GM12892 (cell line): ENCODE measurements around the gene MRPL34.
"Not testable (repeated sequence)": the region's sequence is repeated elsewhere in the genome, so short reads cannot be mapped to it uniquely, and the experiment has no call there.

Experiments
- DNase-seq: peaks from one replicate; pipeline ENCODE4 v3.0.0; 2011; ENCODE audit not compliant: insufficient read length
- FAIRE-seq: peaks from 2 replicates; lab custom pipeline; 2011; peaks lifted over from hg19 to GRCh38; lab: Jason Lieb, UNC
- POLR2A ChIP-seq: IDR thresholded peaks from 2 replicates; pipeline ENCODE4 v1.6.1; 2011; ENCODE audit warnings: low read depth, low read length, control low read depth
- POLR2AphosphoS5 ChIP-seq: IDR thresholded peaks from 2 replicates; pipeline ENCODE4 v1.6.1; 2011; ENCODE audit warnings: low read depth, low read length, control low read depth
- TAF1 ChIP-seq: IDR thresholded peaks from 2 replicates; pipeline ENCODE4 v1.6.1; 2011; ENCODE audit warnings: low read depth, mild to moderate bottlenecking, control low read depth, low read length, borderline replicate concordance

Gene MRPL34

GRCh38 chr19:17286752-17287151 lies 18.9 kb upstream of the MRPL34 start:
- no peak for TF ChIP-seq TAF1
- TF ChIP-seq POLR2AphosphoS5 = no peak
- DNase-seq = no peak
- FAIRE-seq = no peak

GRCh38 chr19:17289489-17289888 lies 16.2 kb upstream of the MRPL34 start:
- FAIRE-seq = peak; percentile 79
- TF ChIP-seq POLR2A (no peak), TAF1 (no peak)
- peak; percentile 88 for DNase-seq

DNA sequence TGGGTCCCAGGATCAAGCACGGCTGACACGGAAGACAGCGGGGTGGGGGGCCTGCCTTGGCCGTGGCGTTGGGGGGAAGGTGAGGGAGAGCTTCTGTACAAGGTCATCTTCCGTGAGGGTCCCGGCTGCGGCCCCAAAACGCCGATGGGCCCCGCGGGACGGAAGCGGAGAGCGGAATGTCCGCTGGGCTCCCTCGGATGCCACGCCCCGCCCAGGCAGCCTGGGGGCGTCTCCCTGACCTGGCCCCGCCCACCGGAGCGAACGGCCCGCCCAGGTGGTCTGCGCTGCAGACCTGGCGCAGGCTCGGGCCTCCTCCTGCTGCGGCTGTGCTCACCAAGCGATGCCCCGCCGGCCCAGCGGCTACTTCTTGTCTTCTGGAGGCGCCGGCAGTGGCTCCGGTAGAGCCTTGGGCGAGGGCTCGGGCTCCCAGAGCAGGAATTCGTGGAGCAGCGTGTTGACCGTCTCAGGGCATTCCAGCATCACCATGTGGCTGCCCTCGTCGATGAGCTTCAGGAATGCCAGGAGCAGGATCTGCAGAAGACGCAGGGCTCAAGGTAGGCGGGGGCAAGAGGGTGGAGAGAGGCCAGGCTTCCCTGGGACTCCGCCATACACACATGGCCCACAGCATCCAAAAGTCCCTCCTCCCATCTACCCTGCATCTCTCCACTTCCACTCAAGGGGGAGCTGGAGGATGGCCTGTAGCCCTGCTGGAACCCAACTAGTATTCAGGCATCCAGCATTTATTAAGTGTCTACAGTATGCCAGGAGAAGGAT lies 13.2 kb upstream of the MRPL34 start:
- DNase-seq = peak; percentile 98
- FAIRE-seq = peak; percentile 97

DNA sequence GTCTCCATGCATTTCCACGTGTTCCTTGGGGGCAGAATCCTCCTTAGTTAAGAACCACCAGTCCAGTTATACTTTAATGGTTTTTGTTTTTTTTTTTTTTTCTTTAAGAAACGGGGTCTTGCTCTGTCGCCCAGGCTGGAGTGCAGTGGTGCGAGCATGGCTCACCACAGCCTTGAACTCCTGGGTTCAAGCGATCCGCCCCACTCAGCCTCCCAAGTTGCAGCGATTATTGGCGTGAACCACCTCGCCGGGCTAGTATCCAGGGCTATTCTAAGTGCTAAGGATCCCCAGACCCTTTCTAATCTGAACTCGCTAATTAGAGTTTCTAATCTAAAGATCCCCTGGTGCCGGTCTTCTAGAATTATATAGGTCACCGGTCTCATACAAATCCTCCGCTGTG lies 12.1 kb upstream of the MRPL34 start:
- no peak for TF ChIP-seq POLR2A
- no peak for TF ChIP-seq POLR2AphosphoS5
- no peak for TF ChIP-seq TAF1
- FAIRE-seq (no peak), DNase-seq (no peak)

More for the DNA sequence above, 13.2 kb upstream of the MRPL34 start:
- TF ChIP-seq POLR2A (peak; percentile 64; the same call in 1 of the 2 replicates), POLR2AphosphoS5 (0 out of 2 replicates have a peak, but pooled peaks have one; percentile 19), TAF1 (no peak)

- TF ChIP-seq TAF1 (no peak), POLR2A (no peak), POLR2AphosphoS5 (no peak)
- peak; percentile 71 for FAIRE-seq
- DNase-seq = peak; percentile 65
These were observed 11.4 kb upstream of the MRPL34 start for GRCh38 chr19:17294051-17294891.

GRCh38 chr19:17295551-17295950 lies 10.1 kb upstream of the MRPL34 start:
- FAIRE-seq, DNase-seq: not testable (repeated sequence)

GRCh38 chr19:17296273-17296672 lies 9.4 kb upstream of the MRPL34 start:
- TF ChIP-seq POLR2A (no peak), TAF1 (no peak), POLR2AphosphoS5 (no peak)
- DNase-seq (no peak), FAIRE-seq (no peak)

DNA sequence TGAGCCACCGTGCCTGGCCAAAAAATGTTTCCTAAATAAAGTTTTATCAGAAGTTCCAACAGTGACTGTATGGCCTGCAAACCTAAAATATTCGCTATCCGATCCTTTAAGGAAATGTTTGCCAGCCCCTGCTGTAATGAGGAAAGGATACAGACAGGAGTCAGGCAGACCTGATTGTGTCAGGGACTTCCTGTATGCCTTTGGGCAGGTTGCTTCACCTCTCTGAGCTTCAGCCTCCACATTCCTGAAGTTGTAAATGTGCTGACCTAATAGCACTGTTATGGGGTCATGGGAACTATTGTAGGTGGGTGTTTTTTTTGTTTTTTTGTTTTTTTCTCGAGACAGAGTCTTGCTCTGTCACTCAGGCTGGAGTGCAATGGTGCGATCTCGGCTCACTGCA lies 8.7 kb upstream of the MRPL34 start:
- DNase-seq (no peak), FAIRE-seq (no peak)
- TF ChIP-seq POLR2A = no peak
- TF ChIP-seq POLR2AphosphoS5 = no peak
- no peak for TF ChIP-seq TAF1

GRCh38 chr19:17300992-17301619 lies 4.6 kb upstream of the MRPL34 start:
- no peak for FAIRE-seq
- no peak for TF ChIP-seq POLR2A
- TF ChIP-seq TAF1 = no peak
- no peak for TF ChIP-seq POLR2AphosphoS5
- DNase-seq = no peak

DNA sequence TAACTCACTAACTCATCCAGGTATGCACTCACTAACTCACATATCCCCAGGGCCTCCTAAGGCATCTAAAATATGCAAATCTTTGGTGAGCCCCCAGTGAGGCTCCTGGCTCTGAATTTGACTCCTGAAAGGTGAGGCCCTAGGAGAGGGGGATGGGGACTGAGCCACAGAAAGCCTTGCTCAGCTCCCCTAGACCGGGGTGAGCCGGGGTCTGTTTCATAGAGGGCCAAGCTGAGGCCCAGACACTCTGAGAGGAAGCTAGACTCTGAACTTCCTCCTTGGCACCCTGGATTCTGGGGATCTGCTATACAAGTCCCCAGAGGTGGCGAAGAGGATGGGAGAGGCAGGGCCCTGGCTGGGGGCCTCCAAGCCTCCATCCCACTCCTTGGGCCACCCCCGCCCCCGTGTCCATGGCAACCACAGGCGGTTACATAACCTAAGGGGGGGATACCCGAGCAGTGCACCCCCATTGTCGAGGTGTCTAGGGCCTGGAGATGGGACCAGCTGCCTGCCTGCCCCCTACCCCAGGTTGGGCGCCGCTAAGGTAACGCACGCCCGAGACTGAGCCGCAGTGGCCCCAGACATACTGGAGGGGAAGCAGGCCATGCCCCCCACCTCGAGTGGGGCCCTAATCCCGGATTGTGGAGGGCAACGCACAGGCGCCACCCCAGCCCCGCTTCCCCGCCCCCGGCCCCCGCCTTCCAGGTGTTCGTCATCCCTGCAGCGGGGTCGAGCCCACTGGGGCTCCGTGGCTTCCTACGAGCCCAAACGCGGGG lies 3.1 kb upstream of the MRPL34 start:
- DNase-seq = no peak
- peak; percentile 48 for FAIRE-seq
- TF ChIP-seq TAF1 (no peak), POLR2A (no peak), POLR2AphosphoS5 (no peak)
